NCI-H2171 (cell line): Measurements from ENCODE around the gene SPCS3.

Source experiments
- DNase-seq: peaks from one replicate; lab custom pipeline; 2025; lab: John Stamatoyannopoulos, UW

SPCS3 gene

DNA sequence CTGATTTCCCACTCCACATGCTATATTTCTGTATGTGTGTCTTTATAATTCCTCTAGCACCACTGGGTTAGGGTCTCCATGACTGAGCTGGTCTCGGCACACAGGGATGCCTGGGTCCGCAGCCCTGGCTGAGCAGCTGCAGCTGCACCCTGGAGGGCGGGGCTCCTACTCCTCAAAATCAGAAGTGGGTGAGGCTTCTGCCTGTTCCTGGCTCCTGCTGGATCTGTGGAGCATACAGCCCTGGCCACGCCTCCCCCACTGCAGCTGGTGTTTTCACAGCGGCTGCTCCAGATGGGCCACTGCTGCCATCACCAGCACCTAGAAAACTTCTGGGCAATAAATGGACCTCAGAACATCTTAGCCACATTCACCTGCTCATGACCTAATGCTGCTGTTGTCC lies 30.9 kb downstream of the SPCS3 start:
- no peak for DNase-seq

DNA sequence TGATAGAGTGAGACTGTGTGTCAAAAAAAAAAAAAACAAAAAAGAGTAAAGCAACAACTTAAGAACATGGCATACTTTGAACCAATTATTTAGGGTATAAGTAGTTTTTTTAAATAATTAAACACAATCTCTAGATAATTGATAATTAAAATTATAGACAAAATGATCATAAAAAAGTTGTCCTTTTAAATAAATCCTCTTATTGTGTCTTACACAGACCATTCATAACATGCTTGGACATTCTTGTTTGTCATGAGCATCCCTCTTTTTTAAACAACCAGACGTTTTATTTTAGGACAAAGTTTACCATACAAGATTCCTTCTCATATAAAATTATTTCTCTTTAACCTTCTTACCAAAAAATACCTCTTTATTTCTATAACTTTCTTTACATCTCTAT lies 35.1 kb downstream of the SPCS3 start:
- DNase-seq, result no peak

DNA sequence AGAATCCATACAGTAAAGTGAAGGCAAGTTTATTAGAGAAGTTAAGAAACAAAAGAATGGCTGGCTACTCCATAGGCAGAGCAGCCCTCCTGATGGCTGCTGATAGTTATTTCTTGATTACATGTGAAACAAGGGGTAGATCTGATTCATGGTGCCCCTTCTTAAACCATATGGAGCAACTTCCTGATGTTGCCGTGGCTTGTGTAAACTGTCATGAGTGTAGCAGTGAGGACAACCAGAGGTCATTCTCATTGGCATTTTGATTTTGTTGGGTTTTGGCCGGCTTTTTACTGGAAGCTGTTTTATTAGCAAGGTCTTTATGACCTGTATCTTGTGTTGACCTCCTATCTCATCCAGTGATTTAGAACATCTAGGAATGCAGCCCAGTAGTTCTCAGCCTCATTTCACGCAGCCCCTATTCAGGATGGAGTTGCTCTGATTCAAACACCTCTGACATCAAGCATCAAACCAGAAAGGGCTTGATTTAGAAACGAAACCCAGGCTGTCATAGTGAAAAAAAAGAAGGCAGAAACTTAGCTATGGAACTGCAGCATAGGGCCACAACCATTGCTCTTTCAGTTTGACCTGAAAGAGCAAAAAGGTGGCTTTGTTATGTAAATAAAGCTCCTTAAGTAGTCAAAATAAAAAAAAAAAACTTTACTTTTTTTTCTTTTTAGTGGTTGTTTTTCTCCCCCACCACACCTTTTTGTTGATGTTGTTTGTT lies 37.8 kb downstream of the SPCS3 start:
- DNase-seq, result no peak

DNA sequence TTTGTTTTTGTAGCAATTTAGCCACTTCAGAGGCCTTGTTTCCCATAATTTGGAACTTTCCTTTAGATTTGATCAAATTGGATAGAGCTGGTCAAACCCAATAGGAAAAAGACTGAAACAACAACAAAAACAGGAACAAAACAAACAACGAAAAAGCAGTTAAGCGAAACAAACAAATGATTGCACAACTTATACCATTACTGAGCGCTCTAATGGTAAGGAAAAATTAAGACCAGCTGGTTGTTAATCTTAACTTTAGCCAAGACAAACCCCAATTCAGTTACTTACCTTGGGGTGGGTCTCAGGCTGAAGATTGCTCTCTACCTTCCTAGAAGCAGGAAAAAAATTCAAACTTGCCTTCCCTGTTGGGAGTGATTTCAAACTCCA lies 38.3 kb downstream of the SPCS3 start:
- DNase-seq, result no peak

DNA sequence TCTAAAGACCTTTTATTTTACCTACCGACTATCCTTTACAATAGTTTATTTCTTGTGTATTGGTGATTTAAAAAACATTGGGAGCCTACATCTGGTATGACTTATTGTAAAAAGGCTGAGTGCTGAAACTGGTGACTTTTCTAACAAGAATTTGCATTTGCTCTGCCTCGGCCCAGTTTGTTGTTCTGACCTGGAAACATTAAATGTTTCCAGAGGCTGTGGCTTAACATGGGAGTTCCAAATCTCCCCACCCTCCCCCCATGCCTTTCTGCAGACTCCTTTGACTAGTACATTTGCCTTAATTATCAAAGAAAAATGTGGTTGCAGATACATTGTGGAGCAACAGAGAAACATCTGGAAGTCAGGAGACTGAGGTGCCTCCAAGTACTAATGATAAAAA lies 39.8 kb downstream of the SPCS3 start:
- no peak for DNase-seq

DNA sequence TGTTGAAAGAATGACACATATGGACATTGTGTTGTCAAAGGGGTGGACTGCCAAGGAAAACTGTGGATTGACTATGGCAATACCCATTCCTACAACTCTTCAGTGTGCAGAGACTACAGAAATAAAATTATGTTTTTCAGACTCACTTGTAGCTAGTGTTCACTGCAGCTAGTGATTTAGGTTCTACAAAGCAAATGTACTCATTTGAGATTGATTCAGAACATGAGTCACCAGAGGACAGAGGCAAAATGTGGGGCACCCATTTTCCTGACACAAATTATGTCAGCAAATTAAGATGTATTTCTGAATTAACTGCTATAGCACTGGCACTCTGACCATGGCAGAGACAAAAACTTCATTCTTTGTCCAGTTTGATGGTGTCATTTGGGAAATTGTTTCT lies 40.7 kb downstream of the SPCS3 start:
- no peak for DNase-seq

DNA sequence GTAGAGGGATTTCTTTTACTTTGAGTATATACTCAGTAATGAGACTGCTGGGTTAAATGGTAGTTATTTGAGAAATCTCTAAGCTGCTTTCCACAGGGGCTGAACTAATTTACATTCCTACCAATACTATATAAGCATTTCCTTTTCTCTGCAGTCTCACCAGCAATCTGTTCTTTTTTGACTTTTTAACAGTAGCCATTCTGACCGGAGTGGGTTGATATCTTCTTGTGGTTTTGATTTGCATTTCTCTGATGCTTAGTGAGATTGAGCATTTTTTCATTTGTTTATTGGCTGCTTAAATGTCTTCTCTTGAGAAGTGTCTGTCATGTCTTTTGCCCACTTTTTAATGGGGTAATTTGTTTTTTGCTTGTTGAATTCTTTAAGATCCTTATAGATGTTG lies 43.3 kb downstream of the SPCS3 start:
- DNase-seq, result no peak

DNA sequence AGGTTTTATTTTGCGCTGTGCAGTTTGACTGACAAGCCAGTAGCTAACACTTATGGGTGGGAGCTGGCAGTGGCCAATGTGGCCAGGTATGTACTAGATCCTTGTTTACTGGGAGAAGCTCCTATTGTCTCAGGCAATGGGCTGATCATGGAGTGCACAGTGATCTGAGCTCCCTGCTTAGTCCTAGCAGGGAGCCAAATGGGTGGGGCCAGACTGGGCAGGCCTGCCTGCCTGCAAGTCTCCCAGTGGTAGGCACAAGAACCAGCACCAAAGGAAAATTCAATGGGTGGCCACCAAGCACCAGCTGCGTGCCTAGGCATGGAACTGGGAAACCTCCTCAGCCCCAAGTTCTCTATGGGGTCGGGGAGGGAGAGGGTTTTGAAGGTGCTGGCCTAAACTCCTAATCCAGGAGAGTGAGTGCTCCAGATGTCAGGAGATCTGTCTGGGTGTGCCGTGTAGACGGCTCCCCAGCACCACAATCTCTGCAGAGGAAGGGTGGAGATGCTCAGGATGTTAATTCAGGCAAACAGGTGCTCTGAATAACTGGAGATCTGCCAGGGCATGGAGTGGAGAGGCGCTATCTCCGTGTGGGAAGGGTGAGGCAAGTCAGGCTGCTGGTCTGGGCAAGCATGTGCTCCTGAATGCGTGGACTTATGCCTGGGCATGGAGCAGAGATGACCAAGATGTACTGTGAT lies 48.2 kb downstream of the SPCS3 start:
- DNase-seq, result no peak

DNA sequence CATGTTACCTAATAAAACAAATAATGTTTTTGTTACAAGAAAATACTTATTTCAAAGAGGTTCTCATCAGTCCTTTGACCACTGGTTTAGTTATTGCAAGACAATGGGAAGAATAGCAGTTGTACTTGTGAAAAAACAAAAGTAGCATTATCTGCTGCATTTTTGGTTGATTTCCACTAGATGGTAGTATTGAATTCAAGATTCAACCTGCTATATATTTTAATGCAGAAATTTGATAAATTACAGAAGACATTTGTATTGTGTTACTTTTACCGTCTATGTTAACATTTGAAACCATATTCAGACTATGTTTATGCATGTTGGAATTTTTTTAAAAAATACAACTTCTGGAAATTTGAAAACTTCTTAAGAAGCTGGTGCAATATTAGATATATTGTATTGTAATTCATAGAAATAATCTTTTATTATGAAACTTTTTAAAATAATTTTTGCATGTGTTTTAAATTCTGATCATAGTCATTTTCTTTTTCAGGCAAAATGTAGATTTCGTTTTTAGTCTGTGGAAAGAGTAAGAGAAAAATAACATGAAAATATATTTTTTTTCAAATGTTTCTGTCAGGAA lies 56.4 kb downstream of the SPCS3 start:
- DNase-seq, result no peak

DNA sequence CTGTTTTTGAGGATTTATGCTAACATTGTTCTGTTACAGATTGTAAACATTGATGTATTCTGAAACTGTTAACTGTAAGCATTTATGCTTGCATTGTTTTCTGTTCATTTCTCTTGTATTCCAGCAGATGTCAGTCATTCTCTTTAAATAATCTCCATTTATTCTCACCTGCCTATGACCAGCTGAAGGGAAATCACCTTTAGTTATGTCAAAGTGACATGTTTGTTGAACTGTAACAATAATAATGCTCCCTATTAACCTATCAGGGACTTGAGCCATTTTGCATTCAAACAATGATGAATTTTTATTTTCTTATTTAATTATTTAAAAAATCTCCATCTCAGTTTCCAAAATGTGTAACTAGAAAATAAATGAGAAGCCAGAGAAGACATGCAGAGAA lies 58.0 kb downstream of the SPCS3 start:
- DNase-seq, result no peak

DNA sequence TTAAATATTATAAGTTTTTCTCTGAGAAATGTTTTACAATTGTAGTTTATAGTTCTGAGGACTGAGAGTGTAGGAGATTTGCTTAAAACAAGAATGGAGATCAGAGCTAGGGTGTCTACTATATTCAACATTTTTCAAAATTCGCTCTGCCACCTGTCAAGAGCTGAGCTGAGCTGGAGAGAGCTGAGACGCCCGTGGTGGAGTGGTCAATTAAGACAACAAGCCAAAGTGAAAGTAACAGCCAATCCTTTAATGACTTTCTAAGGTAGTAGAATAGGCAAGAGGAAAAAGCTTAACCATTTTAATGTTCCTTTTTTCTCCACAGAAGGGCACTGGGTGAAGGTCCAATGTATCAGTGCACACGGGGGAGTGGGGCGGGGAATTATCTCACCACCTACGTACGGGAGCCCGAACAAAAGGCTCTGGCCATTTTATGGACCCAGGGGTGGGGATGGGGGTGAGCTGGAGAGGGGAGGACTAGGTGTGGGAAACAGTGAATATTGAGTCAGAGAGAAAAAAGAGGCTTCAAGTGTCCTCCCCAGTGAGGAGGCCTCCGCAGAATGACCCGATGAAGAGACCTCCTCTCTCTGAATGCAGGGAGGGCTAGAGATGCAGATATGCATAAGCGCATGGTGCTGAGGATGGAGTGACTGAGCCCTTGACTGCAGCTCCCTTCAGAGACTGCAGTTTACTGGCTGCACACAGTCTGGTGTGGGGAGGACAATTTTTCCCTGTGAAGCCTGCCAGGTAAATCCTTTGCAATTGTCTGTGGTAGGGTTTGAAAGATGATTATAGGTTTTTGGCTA lies 60.8 kb downstream of the SPCS3 start:
- no peak for DNase-seq
